ENCODE data around the gene TAGLN.
"Not testable (repeated sequence)": the region's sequence is repeated elsewhere in the genome, so short reads cannot be mapped to it uniquely, and the experiment has no call there.

TAGLN gene

GRCh38 chr11:117197516-117198456 lies 1.4 kb upstream of the TAGLN start:
- no peak for DNase-seq

GRCh38 chr11:117198613-117199012 lies 557 bp upstream of the TAGLN start:
- no peak for DNase-seq

GRCh38 chr11:117199916-117200812 lies 994 bp downstream of the TAGLN start:
- no peak for DNase-seq

- no peak for DNase-seq
Measured at GRCh38 chr11:117200813-117201657, 1.9 kb downstream of the TAGLN start.

- DNase-seq, result no peak
Measured at GRCh38 chr11:117201658-117202305, 2.6 kb downstream of the TAGLN start.

GRCh38 chr11:117202386-117203068 lies 3.4 kb downstream of the TAGLN start:
- no peak for DNase-seq

GRCh38 chr11:117203069-117203407 lies 3.9 kb downstream of the TAGLN start:
- no peak for DNase-seq

- DNase-seq, result no peak
Measured at GRCh38 chr11:117204283-117205080, 5.3 kb downstream of the TAGLN start.

- DNase-seq, result no peak
Measured at GRCh38 chr11:117205211-117205818, 6.1 kb downstream of the TAGLN start.

GRCh38 chr11:117206111-117206510 lies 6.9 kb downstream of the TAGLN start:
- not testable (repeated sequence) for DNase-seq

- DNase-seq, result not testable (repeated sequence)
Measured at GRCh38 chr11:117206859-117207258, 7.7 kb downstream of the TAGLN start.

- DNase-seq, result not testable (repeated sequence)
Measured at GRCh38 chr11:117207481-117207880, 8.3 kb downstream of the TAGLN start.

GRCh38 chr11:117208710-117209109 lies 9.5 kb downstream of the TAGLN start:
- DNase-seq, result not testable (repeated sequence)

- not testable (repeated sequence) for DNase-seq
Measured at GRCh38 chr11:117209351-117210125, 10.4 kb downstream of the TAGLN start.

GRCh38 chr11:117210620-117211019 lies 11.4 kb downstream of the TAGLN start:
- no peak for DNase-seq

GRCh38 chr11:117212697-117213355 lies 13.7 kb downstream of the TAGLN start:
- no peak for DNase-seq

GRCh38 chr11:117214404-117215110 lies 15.4 kb downstream of the TAGLN start:
- no peak for DNase-seq
